IMR-90 (cell line): Measurements from ENCODE around the gene RPS2. TPM values are rescaled to one million over a fixed set of nuclear protein-coding genes. Genes with fewer than 3 reads are reported as not detected.

Experiments
- ATAC-seq: fragments of 200-7000 bp; cut with Tn5 transposase; 2 replicates; pipeline ENCODE4 v1.9.1; 2020; ENCODE audit warnings: low read depth, mild to moderate bottlenecking, moderate library complexity
- BruUV-seq: library from RNA; stranded (reverse); fragments of 400-500 nt; replicated peaks from 2 replicates; lab custom pipeline; 2021; lab: Mats Ljungman, UMichigan
- CTCF ChIA-PET: fragments of 300-600 bp; formaldehyde crosslinking; extraction: SDS; loops from one replicate; lab custom pipeline; 2021; ENCODE audit warnings: antibody characterized with exemption; lab: Yijun Ruan, JAX
- POLR2A ChIA-PET: fragments of 300-600 bp; sonication (Branson Sonifier 250); formaldehyde crosslinking; loops from one replicate; lab custom pipeline; 2022; ENCODE audit warnings: antibody characterized with exemption; ENCODE audit not compliant: unreplicated experiment; lab: Charles Lee
- DNase-seq: peaks from one replicate; pipeline ENCODE4 v3.0.0; 2013
- H2AFZ ChIP-seq: replicated peaks from 2 replicates; pipeline ENCODE3; 2013; ENCODE audit warnings: low read length, mild to moderate bottlenecking; ENCODE audit not compliant: poor library complexity
- H2AK5ac ChIP-seq: 2 replicates; pipeline ENCODE4 v1.6.1; 2013; ENCODE audit warnings: low read depth, low read length, inconsistent platforms
- H2AK9ac ChIP-seq: replicated peaks from 2 replicates; pipeline ENCODE3; 2013; ENCODE audit warnings: mild to moderate bottlenecking, low read depth, low read length, moderate library complexity; ENCODE audit not compliant: poor library complexity
- H2BK120ac ChIP-seq: 2 replicates; pipeline ENCODE4 v1.6.1; 2013; ENCODE audit warnings: low read depth, low read length, inconsistent platforms
- H2BK15ac ChIP-seq: 3 replicates; pipeline ENCODE4 v1.6.1; 2013; ENCODE audit warnings: low read depth, low read length, inconsistent platforms
- H2BK20ac ChIP-seq: 2 replicates; pipeline ENCODE4 v1.6.1; 2013; ENCODE audit warnings: low read depth, mild to moderate bottlenecking, inconsistent platforms, low read length, moderate library complexity
- H2BK5ac ChIP-seq: 2 replicates; pipeline ENCODE4 v1.6.1; 2013; ENCODE audit warnings: mild to moderate bottlenecking, low read depth, low read length, inconsistent platforms; ENCODE audit not compliant: poor library complexity, severe bottlenecking
- H3K14ac ChIP-seq: replicated peaks from 2 replicates; pipeline ENCODE4 v1.6.1; 2013; ENCODE audit warnings: low read depth, low read length, inconsistent platforms
- H3K18ac ChIP-seq: 2 replicates; pipeline ENCODE4 v1.6.1; 2013; ENCODE audit warnings: low read depth, low read length, control low read depth
- H3K23ac ChIP-seq: 2 replicates; pipeline ENCODE4 v1.6.1; 2013; ENCODE audit warnings: low read depth, low read length, inconsistent platforms
- H3K27ac ChIP-seq: 2 replicates; pipeline ENCODE4 v1.5.1; 2013; ENCODE audit warnings: mild to moderate bottlenecking, control low read depth, low read length; ENCODE audit not compliant: insufficient read depth
- H3K27me3 ChIP-seq: 2 replicates; pipeline ENCODE4 v1.6.1; 2013; ENCODE audit warnings: low read length; ENCODE audit not compliant: control insufficient read depth, insufficient read depth
- H3K36me3 ChIP-seq: 2 replicates; pipeline ENCODE4 v1.6.1; 2013; ENCODE audit warnings: low read length, mixed read lengths; ENCODE audit not compliant: control insufficient read depth, insufficient read depth
- H3K4ac ChIP-seq: 2 replicates; pipeline ENCODE4 v1.6.1; 2013; ENCODE audit warnings: low read depth, low read length, inconsistent platforms
- H3K4me1 ChIP-seq: 2 replicates; pipeline ENCODE4 v1.6.1; 2013; ENCODE audit warnings: low read length, mixed read lengths; ENCODE audit not compliant: control insufficient read depth, insufficient read depth
- H3K4me2 ChIP-seq: 2 replicates; pipeline ENCODE4 v1.6.1; 2013; ENCODE audit warnings: low read depth, mild to moderate bottlenecking, control low read depth, low read length, moderate library complexity
- H3K4me3 ChIP-seq: 2 replicates; pipeline ENCODE4 v1.5.1; 2013; ENCODE audit warnings: low read depth, mild to moderate bottlenecking, control low read depth, low read length, moderate library complexity; ENCODE audit not compliant: insufficient read depth
- H3K56ac ChIP-seq: 2 replicates; pipeline ENCODE4 v1.6.1; 2013; ENCODE audit warnings: low read length, inconsistent platforms; ENCODE audit not compliant: insufficient read depth; ENCODE audit errors: extremely low read depth
- H3K79me1 ChIP-seq, 2 experiments: 2 replicates each; pipeline ENCODE4 v1.6.1; 2013; ENCODE audit warnings: low read length in 2 of 2, inconsistent platforms in 1 of 2, low read depth in 1 of 2
- H3K9ac ChIP-seq: 2 replicates; pipeline ENCODE4 v1.6.1; 2013; ENCODE audit warnings: low read depth, low read length, control low read depth
- H3K9me1 ChIP-seq: 2 replicates; pipeline ENCODE4 v1.6.1; 2013; ENCODE audit warnings: low read length, inconsistent platforms; ENCODE audit not compliant: insufficient read depth
- H3K9me3 ChIP-seq: 2 replicates; pipeline ENCODE4 v1.6.1; 2013; ENCODE audit warnings: low read length; ENCODE audit not compliant: control insufficient read depth, insufficient read depth
- H4K20me1 ChIP-seq: 2 replicates; pipeline ENCODE4 v1.6.1; 2013; ENCODE audit warnings: low read length, inconsistent platforms; ENCODE audit not compliant: insufficient read depth
- H4K5ac ChIP-seq: 2 replicates; pipeline ENCODE4 v1.6.1; 2013; ENCODE audit warnings: mild to moderate bottlenecking, low read depth, low read length, control low read depth
- H4K8ac ChIP-seq, 2 experiments: 2 replicates each; pipeline ENCODE4 v1.6.1; 2013; ENCODE audit warnings: low read depth in 2 of 2, low read length in 2 of 2, control low read depth in 1 of 2, inconsistent platforms in 1 of 2
- H4K91ac ChIP-seq: 2 replicates; pipeline ENCODE4 v1.6.1; 2013; ENCODE audit warnings: low read depth, low read length, inconsistent platforms; ENCODE audit not compliant: insufficient read depth
- CEBPB ChIP-seq: IDR thresholded peaks from 2 replicates; pipeline ENCODE4 v1.6.1; 2012; ENCODE audit warnings: low read depth, low read length, improper control_type of control experiment
- MAFK ChIP-seq: IDR thresholded peaks from 2 replicates; pipeline ENCODE4 v1.6.1; 2012; ENCODE audit warnings: low read depth, low read length, improper control_type of control experiment
- MAZ ChIP-seq: IDR thresholded peaks from 2 replicates; pipeline ENCODE4 v1.6.1; 2012; ENCODE audit warnings: low read depth, mild to moderate bottlenecking, low read length, improper control_type of control experiment, moderate library complexity, borderline replicate concordance
- MXI1 ChIP-seq: IDR thresholded peaks from 2 replicates; pipeline ENCODE4 v1.6.1; 2012; ENCODE audit warnings: low read depth, mild to moderate bottlenecking, low read length, moderate library complexity, borderline replicate concordance
- NFE2L2 ChIP-seq: fragments of 150-350 bp; IDR thresholded peaks from 2 replicates; pipeline ENCODE4 v1.6.1; 2016; ENCODE audit warnings: low read depth, mild to moderate bottlenecking, low read length
- POLR2A ChIP-seq: IDR thresholded peaks from 2 replicates; pipeline ENCODE4 v1.6.1; 2012; ENCODE audit warnings: mild to moderate bottlenecking, low read depth, low read length
- SMC3 ChIP-seq: fragments of 150-350 bp; IDR thresholded peaks from 2 replicates; pipeline ENCODE4 v1.6.1; 2016; ENCODE audit warnings: low read depth, mild to moderate bottlenecking, antibody characterized with exemption, low read length, moderate library complexity
- WGBS, 2 experiments: methylation state at CpG; one replicate each; pipeline versions ENCODE4 v1.1.5 to v1.1.7; 2013; ENCODE audit warnings: missing lambda C conversion rate in 2 of 2; ENCODE audit not compliant: insufficient read length in 1 of 2; ENCODE audit errors: extremely low coverage in 2 of 2; 5-methylcytosine and 5-hydroxymethylcytosine counted together
- dilution Hi-C: fragments of 300-500 bp; cut with HindIII; formaldehyde crosslinking; loops from one replicate; pipeline ENCODE4 v1.14.3; 2018; ENCODE audit warnings: low sequenced_read_pairs; ENCODE audit not compliant: unreplicated experiment
- in situ Hi-C: fragments of 300-500 bp; cut with MboI; formaldehyde crosslinking; loops from 3 replicates; pipeline ENCODE4 v1.14.3; 2019; ENCODE audit warnings: low sequenced_read_pairs, inconsistent platforms, mixed read lengths
- intact Hi-C: fragments of 100-400 bp; cut with micrococcal nuclease; formaldehyde crosslinking; loops from 2 replicates; pipeline ENCODE4 v1.10.0; 2022
- polyA plus RNA-seq, 3 experiments: library from polyadenylated mRNA; depleted of rRNA; stranded (reverse); fragments of >200 nt; gene quantifications; 2 replicates each; pipeline ENCODE4 v1.2.3, GENCODE V29; 2012; ENCODE audit warnings: low replicate concordance in 1 of 3
- total RNA-seq: library from RNA; depleted of rRNA; stranded (reverse); fragments of >200 nt; gene quantifications from 2 replicates; pipeline ENCODE4 v1.2.3, GENCODE V29; 2012

The RPS2 gene
- total and polyA plus RNA-seq, 2 of the 4 experiments (the other 2 are of a cell fraction), result 2,703 to 6,941 TPM

DNA sequence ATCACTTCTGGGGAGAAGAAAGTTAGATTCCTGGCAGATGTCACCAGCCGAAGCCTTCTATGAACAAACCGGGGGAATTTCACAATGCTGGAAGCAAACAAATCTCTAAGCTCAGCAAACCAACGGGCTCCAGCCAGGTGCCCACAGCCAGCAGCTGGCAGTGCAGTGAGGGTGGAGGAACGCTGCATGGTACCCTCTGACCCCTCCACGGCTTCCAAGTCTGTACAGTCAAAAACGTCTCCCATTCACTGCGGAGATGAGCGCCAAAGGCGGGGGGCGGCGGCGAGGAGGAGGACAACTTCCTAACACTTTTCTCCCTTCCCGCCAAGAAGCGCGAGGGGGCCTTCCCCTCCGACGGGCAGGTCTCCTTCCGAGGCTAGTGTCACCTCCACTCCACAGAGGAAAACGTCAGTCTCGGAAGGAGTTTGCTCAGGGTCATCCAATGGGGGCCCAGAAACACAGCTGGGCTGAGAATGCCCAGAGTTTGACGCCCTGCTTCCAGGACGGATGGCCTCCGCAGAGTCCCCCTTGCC, 44.1 kb upstream of the RPS2 start:
- no TSS peak for BruUV-seq
- no peak overlapping the region for H2BK15ac ChIP-seq
- WGBS, 2 experiments, result 3% methylated on average over 13 of the region's 23 CpGs; no CpG with 5 or more reads in 1 of the 2 experiments
- peak overlapping the region; percentile 95 for H3K9ac ChIP-seq
- peaks cover 15 to 65% of the 10 kb centered on the region in 2 experiments; a peak in 3 of 4 replicates for H3K79me1 ChIP-seq
- ATAC-seq (peak; percentile 3), DNase-seq (peak; percentile 44)
- no peaks in the 10 kb centered on the region for H3K27me3 ChIP-seq
- dilution Hi-C loops (no loop called here), intact Hi-C loops (no loop called here), in situ Hi-C loops (no loop called here)
- peak overlapping the region; percentile 24; the same call in 1 of the 2 replicates for H4K91ac ChIP-seq
- H3K27ac ChIP-seq, result peak overlapping the region; percentile 88
- H2BK5ac ChIP-seq, result peak overlapping the region; percentile 60
- H4K5ac ChIP-seq, result peak overlapping the region; percentile 40
- H3K18ac ChIP-seq, result no peak overlapping the region
- H2AK5ac ChIP-seq, result peak overlapping the region; percentile 83
- ChIA-PET POLR2A (no interaction called here), CTCF (interaction anchor here (1.4 kb wide), 1 partner anchor 132 kb away, joined by 4 read pairs; no protein-coding TSS in a partner anchor)
- H4K20me1 ChIP-seq, result peaks cover 55% of the 10 kb centered on the region
- H3K4ac ChIP-seq, result peak overlapping the region; percentile 80
- H2AK9ac ChIP-seq, result peak overlapping the region; percentile 98
- H3K14ac ChIP-seq, result peak overlapping the region; percentile 83
- H4K8ac ChIP-seq, result peak overlapping the region in 1 of 2 experiments; percentile 14; a peak in 1 of 4 replicates
- peaks cover 9% of the 10 kb centered on the region for H3K36me3 ChIP-seq
- peak overlapping the region; percentile 75 for H3K4me3 ChIP-seq
- no peak overlapping the region for H2BK120ac ChIP-seq
- peak overlapping the region; percentile 71 for H3K56ac ChIP-seq
- peak overlapping the region; percentile 95 for H3K23ac ChIP-seq
- H2AFZ ChIP-seq, result peak overlapping the region; percentile 79
- H3K4me2 ChIP-seq, result peak overlapping the region; percentile 97
- H3K9me3 ChIP-seq, result no peaks in the 10 kb centered on the region
- peaks cover 8% of the 10 kb centered on the region; the same call in 1 of the 2 replicates for H3K9me1 ChIP-seq
- H3K4me1 ChIP-seq, result peaks cover 28% of the 10 kb centered on the region
- no peak overlapping the region for H2BK20ac ChIP-seq
- TF ChIP-seq NFE2L2 (no peak), MAZ (peak; percentile 26; the same call in 1 of the 2 replicates), CEBPB (peak; percentile 78), POLR2A (0 out of 2 replicates have a peak, but pooled peaks have one; percentile 16), SMC3 (no peak), MXI1 (0 out of 2 replicates have a peak, but pooled peaks have one; percentile 33), MAFK (0 out of 2 replicates have a peak, but pooled peaks have one; percentile 2)
